HL-60 (cell line): Measurements from ENCODE around the gene GINS2.

ENCODE experiments used
- DNase-seq, 2 experiments: peaks; one replicate each; pipeline ENCODE4 v3.0.0-alpha.2; 2010 to 2020; ENCODE audit warnings: low read depth in 1 of 2, low spot score in 1 of 2
- H3K27ac ChIP-seq: fragments of 250-450 bp; sonication (Bioruptor Pico); replicated peaks from 2 replicates; pipeline ENCODE4 v1.5.1; 2020; ENCODE audit warnings: mild to moderate bottlenecking, moderate library complexity
- H3K27me3 ChIP-seq: fragments of 250-450 bp; sonication (Bioruptor Pico); 2 replicates; pipeline ENCODE4 v1.5.1; 2021; ENCODE audit warnings: mild to moderate bottlenecking, moderate library complexity; ENCODE audit not compliant: insufficient read depth, poor library complexity, severe bottlenecking
- H3K4me3 ChIP-seq: replicated peaks from 2 replicates; pipeline ENCODE4 v1.5.1; 2011; ENCODE audit warnings: mild to moderate bottlenecking, control low read depth, low read length; ENCODE audit not compliant: insufficient read depth
- GABPA ChIP-seq: IDR thresholded peaks from 2 replicates; pipeline ENCODE4 v1.6.1; 2012; ENCODE audit warnings: low read depth
- POLR2AphosphoS5 ChIP-seq: IDR thresholded peaks from 2 replicates; pipeline ENCODE4 v1.6.1; 2012; ENCODE audit warnings: low read depth
- SPI1 ChIP-seq: IDR thresholded peaks from 2 replicates; pipeline ENCODE4 v1.6.1; 2012; ENCODE audit warnings: low read depth, mild to moderate bottlenecking, borderline replicate concordance
- TF ChIP-seq, protein P1 (sequence below): IDR thresholded peaks from one replicate; pipeline ENCODE4 v1.5.1; 2011; ENCODE audit warnings: low read length, control low read depth, inconsistent platforms; ENCODE audit not compliant: insufficient read depth
- TF ChIP-seq, protein P2 (sequence below): IDR thresholded peaks from 2 replicates; pipeline ENCODE4 v1.6.1; 2012; ENCODE audit warnings: low read depth; ENCODE audit not compliant: insufficient replicate concordance

Gene GINS2

DNA sequence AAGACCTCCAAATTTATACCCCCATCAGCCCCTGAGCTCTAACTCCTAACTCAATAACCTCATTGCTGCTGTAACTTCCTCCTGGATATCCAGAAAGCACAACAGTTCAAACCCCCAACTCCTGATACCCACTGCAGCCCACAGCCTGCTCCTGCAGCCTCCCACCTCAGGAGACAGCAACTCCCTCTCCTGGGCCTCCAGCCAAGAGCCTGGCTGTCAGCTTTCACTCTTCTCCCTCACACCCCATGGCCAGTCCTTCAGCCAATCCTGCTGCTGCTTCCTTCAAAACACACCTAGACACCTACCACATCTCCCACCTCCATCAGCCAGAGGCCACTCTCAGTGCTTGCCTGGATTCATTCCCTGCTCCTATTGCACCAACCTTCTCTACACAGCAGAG, 5.4 kb downstream of the GINS2 start:
- Histone ChIP-seq H3K27me3 (no peaks in the 10 kb centered on the region), H3K27ac (no peak overlapping the region), H3K4me3 (no peak overlapping the region)
- TF ChIP-seq, protein P1, sequence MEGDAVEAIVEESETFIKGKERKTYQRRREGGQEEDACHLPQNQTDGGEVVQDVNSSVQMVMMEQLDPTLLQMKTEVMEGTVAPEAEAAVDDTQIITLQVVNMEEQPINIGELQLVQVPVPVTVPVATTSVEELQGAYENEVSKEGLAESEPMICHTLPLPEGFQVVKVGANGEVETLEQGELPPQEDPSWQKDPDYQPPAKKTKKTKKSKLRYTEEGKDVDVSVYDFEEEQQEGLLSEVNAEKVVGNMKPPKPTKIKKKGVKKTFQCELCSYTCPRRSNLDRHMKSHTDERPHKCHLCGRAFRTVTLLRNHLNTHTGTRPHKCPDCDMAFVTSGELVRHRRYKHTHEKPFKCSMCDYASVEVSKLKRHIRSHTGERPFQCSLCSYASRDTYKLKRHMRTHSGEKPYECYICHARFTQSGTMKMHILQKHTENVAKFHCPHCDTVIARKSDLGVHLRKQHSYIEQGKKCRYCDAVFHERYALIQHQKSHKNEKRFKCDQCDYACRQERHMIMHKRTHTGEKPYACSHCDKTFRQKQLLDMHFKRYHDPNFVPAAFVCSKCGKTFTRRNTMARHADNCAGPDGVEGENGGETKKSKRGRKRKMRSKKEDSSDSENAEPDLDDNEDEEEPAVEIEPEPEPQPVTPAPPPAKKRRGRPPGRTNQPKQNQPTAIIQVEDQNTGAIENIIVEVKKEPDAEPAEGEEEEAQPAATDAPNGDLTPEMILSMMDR, result no peak
- TF ChIP-seq, protein P2, sequence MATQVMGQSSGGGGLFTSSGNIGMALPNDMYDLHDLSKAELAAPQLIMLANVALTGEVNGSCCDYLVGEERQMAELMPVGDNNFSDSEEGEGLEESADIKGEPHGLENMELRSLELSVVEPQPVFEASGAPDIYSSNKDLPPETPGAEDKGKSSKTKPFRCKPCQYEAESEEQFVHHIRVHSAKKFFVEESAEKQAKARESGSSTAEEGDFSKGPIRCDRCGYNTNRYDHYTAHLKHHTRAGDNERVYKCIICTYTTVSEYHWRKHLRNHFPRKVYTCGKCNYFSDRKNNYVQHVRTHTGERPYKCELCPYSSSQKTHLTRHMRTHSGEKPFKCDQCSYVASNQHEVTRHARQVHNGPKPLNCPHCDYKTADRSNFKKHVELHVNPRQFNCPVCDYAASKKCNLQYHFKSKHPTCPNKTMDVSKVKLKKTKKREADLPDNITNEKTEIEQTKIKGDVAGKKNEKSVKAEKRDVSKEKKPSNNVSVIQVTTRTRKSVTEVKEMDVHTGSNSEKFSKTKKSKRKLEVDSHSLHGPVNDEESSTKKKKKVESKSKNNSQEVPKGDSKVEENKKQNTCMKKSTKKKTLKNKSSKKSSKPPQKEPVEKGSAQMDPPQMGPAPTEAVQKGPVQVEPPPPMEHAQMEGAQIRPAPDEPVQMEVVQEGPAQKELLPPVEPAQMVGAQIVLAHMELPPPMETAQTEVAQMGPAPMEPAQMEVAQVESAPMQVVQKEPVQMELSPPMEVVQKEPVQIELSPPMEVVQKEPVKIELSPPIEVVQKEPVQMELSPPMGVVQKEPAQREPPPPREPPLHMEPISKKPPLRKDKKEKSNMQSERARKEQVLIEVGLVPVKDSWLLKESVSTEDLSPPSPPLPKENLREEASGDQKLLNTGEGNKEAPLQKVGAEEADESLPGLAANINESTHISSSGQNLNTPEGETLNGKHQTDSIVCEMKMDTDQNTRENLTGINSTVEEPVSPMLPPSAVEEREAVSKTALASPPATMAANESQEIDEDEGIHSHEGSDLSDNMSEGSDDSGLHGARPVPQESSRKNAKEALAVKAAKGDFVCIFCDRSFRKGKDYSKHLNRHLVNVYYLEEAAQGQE, result no peak
- TF ChIP-seq SPI1, result no peak
- TF ChIP-seq POLR2AphosphoS5, result no peak
- TF ChIP-seq GABPA, result no peak
- DNase-seq, result no peak

DNA sequence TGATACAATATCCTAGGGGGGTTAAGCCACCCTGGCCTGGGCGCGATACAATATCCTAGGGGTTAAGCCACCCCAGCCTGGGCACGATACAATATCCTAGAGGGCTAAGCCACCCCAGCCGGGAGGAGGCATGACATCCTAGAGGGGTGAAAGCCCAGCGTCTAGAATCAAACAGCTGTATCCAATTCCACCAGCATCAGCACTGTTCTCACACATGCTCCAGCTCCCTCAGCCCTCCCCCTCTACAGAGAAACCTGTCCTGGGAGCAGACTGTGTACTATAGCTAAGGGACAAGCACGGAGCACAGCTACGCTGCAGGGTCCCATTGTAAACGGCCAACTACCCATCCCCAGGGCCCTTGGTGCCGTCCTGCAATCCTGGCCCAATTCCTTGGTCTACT, 6.2 kb downstream of the GINS2 start:
- no peak for DNase-seq
- no peak overlapping the region for H3K4me3 ChIP-seq
- no peak overlapping the region for H3K27ac ChIP-seq
- TF ChIP-seq, protein P1, result no peak
- TF ChIP-seq, protein P2, result no peak
- TF ChIP-seq POLR2AphosphoS5 (no peak), SPI1 (no peak), GABPA (no peak)
- H3K27me3 ChIP-seq, result no peaks in the 10 kb centered on the region

DNA sequence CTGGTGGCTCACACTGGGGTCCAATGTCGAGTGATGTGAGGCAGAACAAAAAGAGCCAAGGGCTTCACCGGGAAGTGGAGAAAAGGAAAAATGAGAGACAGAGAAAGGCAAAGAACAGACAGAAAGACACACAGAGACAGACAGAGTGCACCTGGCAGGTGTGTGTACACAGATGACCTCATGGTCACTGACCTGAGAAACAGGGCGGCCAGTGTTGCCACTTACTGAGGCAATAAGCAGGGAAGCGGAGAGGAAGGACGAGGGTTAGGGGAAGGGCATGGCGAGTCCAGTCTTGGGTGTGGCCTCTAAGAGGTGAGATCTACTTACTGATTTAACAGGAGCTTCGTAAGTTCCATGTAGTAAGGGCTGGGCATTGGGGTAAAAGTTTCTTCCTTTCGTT, 7.5 kb downstream of the GINS2 start:
- Histone ChIP-seq H3K27ac (no peak overlapping the region), H3K27me3 (no peaks in the 10 kb centered on the region), H3K4me3 (no peak overlapping the region)
- TF ChIP-seq SPI1, result no peak
- no peak for DNase-seq

DNA sequence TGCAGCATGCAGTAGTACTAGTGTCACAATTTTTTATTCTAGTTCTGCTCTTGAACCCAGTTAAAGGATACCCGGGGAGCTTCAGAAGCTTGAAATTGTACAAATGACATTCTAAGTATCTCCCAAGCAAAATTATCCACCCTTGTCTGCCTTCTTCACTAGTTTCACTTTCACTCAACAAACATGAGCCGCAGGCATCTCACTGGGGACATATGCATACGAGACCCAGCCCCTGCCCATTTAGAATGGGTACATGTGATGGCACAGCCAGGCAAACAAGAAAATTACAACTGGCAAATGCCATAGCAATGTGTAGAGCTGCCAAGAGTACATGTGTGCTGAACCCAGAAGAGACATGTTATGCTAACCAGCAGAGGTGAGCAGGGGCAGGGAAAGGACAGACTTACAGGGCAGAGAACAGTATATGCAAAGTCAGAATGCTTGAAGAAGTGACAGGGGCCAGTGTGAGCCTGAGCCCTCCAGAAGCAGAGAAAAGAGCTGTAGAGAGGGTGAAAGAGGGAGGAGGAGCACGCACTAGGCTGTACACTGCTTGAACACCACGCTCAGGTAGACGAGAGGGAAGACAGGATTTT, 8.3 kb downstream of the GINS2 start:
- TF ChIP-seq, protein P2, result no peak
- TF ChIP-seq, protein P1, result no peak
- no peak for TF ChIP-seq POLR2AphosphoS5
- TF ChIP-seq GABPA, result no peak
- no peak for TF ChIP-seq SPI1
- H3K27ac ChIP-seq, result no peak overlapping the region
- DNase-seq, result no peak
- H3K27me3 ChIP-seq, result no peaks in the 10 kb centered on the region
- no peak overlapping the region for H3K4me3 ChIP-seq
